Osteocyte (in vitro differentiated cells): ENCODE measurements around the gene GMDS. TPM values are rescaled to one million over a fixed set of nuclear protein-coding genes. Genes with fewer than 3 reads are reported as not detected.

Source experiments
- DNase-seq: peaks from one replicate; pipeline ENCODE4 v3.0.0; 2021; ENCODE audit warnings: mixed read lengths; ENCODE audit not compliant: unreplicated experiment; ENCODE audit errors: extremely low spot score
- H3K27ac Mint-ChIP-seq: one replicate; pipeline ENCODE4 v1.8.0; 2021; ENCODE audit warnings: mild to moderate bottlenecking, mixed read lengths; ENCODE audit not compliant: unreplicated experiment
- H3K27me3 Mint-ChIP-seq: one replicate; pipeline ENCODE4 v1.8.0; 2021; ENCODE audit warnings: mixed read lengths; ENCODE audit not compliant: unreplicated experiment
- H3K36me3 Mint-ChIP-seq: one replicate; pipeline ENCODE4 v1.8.0; 2021; ENCODE audit warnings: mixed read lengths; ENCODE audit not compliant: unreplicated experiment
- H3K4me1 Mint-ChIP-seq: one replicate; pipeline ENCODE4 v1.8.0; 2021; ENCODE audit warnings: mixed read lengths; ENCODE audit not compliant: unreplicated experiment
- H3K4me3 Mint-ChIP-seq: one replicate; pipeline ENCODE4 v1.8.0; 2021; ENCODE audit warnings: mild to moderate bottlenecking, moderate library complexity, mixed read lengths; ENCODE audit not compliant: unreplicated experiment
- H3K9me3 Mint-ChIP-seq: one replicate; pipeline ENCODE4 v1.8.0; 2021; ENCODE audit warnings: mixed read lengths; ENCODE audit not compliant: unreplicated experiment
- total RNA-seq: library from RNA; stranded (reverse); gene quantifications from 2 replicates; pipeline ENCODE4 v1.2.1, GENCODE V29; 2021
- TF ChIP-seq, protein P1 (sequence below): fragments of 200-600 bp; sonication (generic); IDR thresholded peaks from 2 replicates; pipeline ENCODE4 v1.5.0; 2021; ENCODE audit warnings: antibody characterized with exemption, mild to moderate bottlenecking, moderate library complexity

Gene GMDS
- total RNA-seq, 1 donor from 2014 or later = 30.7 TPM

- no peak overlapping the region for H3K27ac Mint-ChIP-seq
- no peak for DNase-seq
- no peaks in the 10 kb centered on the region for H3K27me3 Mint-ChIP-seq
- TF ChIP-seq, protein P1, sequence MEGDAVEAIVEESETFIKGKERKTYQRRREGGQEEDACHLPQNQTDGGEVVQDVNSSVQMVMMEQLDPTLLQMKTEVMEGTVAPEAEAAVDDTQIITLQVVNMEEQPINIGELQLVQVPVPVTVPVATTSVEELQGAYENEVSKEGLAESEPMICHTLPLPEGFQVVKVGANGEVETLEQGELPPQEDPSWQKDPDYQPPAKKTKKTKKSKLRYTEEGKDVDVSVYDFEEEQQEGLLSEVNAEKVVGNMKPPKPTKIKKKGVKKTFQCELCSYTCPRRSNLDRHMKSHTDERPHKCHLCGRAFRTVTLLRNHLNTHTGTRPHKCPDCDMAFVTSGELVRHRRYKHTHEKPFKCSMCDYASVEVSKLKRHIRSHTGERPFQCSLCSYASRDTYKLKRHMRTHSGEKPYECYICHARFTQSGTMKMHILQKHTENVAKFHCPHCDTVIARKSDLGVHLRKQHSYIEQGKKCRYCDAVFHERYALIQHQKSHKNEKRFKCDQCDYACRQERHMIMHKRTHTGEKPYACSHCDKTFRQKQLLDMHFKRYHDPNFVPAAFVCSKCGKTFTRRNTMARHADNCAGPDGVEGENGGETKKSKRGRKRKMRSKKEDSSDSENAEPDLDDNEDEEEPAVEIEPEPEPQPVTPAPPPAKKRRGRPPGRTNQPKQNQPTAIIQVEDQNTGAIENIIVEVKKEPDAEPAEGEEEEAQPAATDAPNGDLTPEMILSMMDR = no peak
- H3K4me1 Mint-ChIP-seq = peaks cover 2% of the 10 kb centered on the region
- peaks cover 9% of the 10 kb centered on the region for H3K36me3 Mint-ChIP-seq
- no peaks in the 10 kb centered on the region for H3K9me3 Mint-ChIP-seq
- no peak overlapping the region for H3K4me3 Mint-ChIP-seq
Measured at GRCh38 chr6:1643111-1643510, 602.3 kb downstream of the GMDS start.

- Mint-ChIP-seq H3K27ac (no peak overlapping the region), H3K36me3 (peaks cover 9% of the 10 kb centered on the region), H3K4me1 (peaks cover 2% of the 10 kb centered on the region), H3K4me3 (no peak overlapping the region), H3K27me3 (no peaks in the 10 kb centered on the region), H3K9me3 (no peaks in the 10 kb centered on the region)
- no peak for DNase-seq
- TF ChIP-seq, protein P1 = no peak
Measured at GRCh38 chr6:1641343-1641885, 604.0 kb downstream of the GMDS start.

DNA sequence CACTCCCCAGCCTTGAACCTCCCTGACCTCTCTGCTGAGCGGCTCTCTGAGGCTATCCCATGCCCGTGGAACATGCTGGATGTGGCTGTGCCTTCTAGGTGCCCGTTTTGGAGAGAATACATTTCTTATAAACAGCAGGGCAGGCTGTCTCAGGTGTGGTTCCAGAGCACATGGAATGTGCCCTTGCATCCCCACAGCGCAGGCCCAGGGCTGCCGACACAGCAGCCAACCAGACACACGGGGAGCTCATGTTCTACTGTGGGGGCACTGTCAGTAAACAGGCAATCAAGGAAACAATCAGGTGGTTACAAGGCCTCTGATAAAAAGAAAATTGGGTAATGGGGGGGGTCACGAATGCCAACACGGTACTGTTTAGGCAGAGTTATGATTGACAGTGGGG lies 604.9 kb downstream of the GMDS start:
- peaks cover 9% of the 10 kb centered on the region for H3K36me3 Mint-ChIP-seq
- peaks cover 4% of the 10 kb centered on the region for H3K4me1 Mint-ChIP-seq
- H3K27ac Mint-ChIP-seq = no peak overlapping the region
- no peak overlapping the region for H3K4me3 Mint-ChIP-seq
- H3K27me3 Mint-ChIP-seq = no peaks in the 10 kb centered on the region
- no peaks in the 10 kb centered on the region for H3K9me3 Mint-ChIP-seq
- no peak for DNase-seq
- TF ChIP-seq, protein P1 = no peak

GRCh38 chr6:1639430-1639829 lies 606.0 kb downstream of the GMDS start:
- no peak overlapping the region for H3K27ac Mint-ChIP-seq
- no peak for DNase-seq
- H3K9me3 Mint-ChIP-seq = no peaks in the 10 kb centered on the region
- TF ChIP-seq, protein P1 = no peak
- peaks cover 9% of the 10 kb centered on the region for H3K36me3 Mint-ChIP-seq
- no peaks in the 10 kb centered on the region for H3K27me3 Mint-ChIP-seq
- no peak overlapping the region for H3K4me3 Mint-ChIP-seq
- H3K4me1 Mint-ChIP-seq = peaks cover 4% of the 10 kb centered on the region

DNA sequence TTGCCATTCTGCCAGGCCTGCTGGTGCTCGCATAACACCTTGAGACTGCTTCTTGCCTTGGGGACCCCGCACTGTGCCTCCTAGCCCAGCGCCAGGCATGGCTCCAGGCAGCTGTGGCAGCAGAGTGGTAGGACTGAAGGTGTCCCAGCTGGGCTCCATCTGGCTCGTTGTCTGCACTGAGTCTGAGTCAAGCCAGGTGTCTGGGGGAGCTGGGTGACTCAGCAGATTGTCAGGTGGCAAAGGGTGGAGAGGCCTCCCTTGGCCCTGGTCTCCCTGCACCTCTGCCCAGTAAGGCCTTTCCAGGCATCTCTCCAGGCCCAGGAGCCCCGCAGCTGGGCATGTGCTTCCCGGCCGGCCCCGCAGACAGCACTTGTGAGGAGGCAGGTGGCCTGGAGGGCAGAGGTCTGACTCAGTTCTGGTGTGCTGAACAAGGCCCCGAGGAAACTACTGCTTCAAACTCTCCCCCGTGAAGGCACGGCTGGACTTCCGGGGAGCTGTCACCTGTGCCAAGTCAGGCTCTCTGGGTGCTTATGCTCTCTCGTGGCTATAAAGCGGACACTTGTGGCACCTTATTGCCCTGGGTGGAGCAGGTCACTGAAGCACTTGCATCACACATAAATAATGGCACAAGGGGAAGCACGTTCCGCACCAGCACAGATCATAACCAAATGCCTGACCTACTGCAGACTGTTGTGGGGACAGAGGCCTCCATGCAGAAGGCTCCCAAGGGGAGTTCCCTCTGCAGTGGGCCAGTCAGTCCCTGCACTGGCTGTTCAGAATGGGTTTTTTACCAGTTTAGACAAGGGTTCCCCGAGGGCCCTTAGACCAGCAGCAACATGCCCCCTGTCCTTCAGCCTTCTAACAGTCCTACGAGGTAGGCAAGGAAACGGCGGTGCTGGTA lies 608.2 kb downstream of the GMDS start:
- TF ChIP-seq, protein P1 = no peak
- no peak for DNase-seq
- Mint-ChIP-seq H3K27me3 (no peaks in the 10 kb centered on the region), H3K36me3 (peaks cover 7% of the 10 kb centered on the region), H3K9me3 (no peaks in the 10 kb centered on the region), H3K4me1 (peaks cover 4% of the 10 kb centered on the region), H3K4me3 (no peak overlapping the region), H3K27ac (no peak overlapping the region)
